HepG2 (cell line): Measurements from ENCODE around the gene PTPA. TPM values are rescaled to one million over a fixed set of nuclear protein-coding genes. Genes with fewer than 3 reads are reported as not detected.

ENCODE experiments used
- AGO2 ChIP-seq: fragments of 200-400 bp; formaldehyde crosslinking; optimal IDR thresholded peaks from 2 replicates; pipeline ENCODE3; 2017; ENCODE audit warnings: mild to moderate bottlenecking, low read depth, low read length, moderate library complexity
- KLF9 ChIP-seq: IDR thresholded peaks from 2 replicates; pipeline ENCODE4 v1.6.1; 2016; ENCODE audit warnings: low read depth
- KMT2A ChIP-seq: sonication (generic); formaldehyde crosslinking; IDR thresholded peaks from 2 replicates; pipeline ENCODE4 v1.4.0; 2020; ENCODE audit warnings: missing genetic modification reagents
- MEF2D ChIP-seq: sonication (generic); formaldehyde crosslinking; IDR thresholded peaks from 2 replicates; pipeline ENCODE4 v1.5.1; 2020; ENCODE audit warnings: mild to moderate bottlenecking, missing genetic modification reagents
- NFRKB ChIP-seq: fragments of 450-650 bp; IDR thresholded peaks from 2 replicates; pipeline ENCODE4 v1.6.1; 2017
- PHB2 ChIP-seq: fragments of 450-650 bp; IDR thresholded peaks from 2 replicates; pipeline ENCODE4 v1.6.1; 2018; ENCODE audit not compliant: partially characterized antibody
- ZNF333 ChIP-seq: sonication (generic); formaldehyde crosslinking; IDR thresholded peaks from 2 replicates; pipeline ENCODE4 v1.4.0; 2020; ENCODE audit warnings: mild to moderate bottlenecking, missing genetic modification reagents, borderline replicate concordance
- polyA plus RNA-seq, 8 experiments: library from polyadenylated mRNA; depleted of rRNA in 3 of 8; stranded (reverse) in 7 of 8; unstranded in 1 of 8; fragments of >200 nt; fragmentation: Illumina TruSeq in 4 of 8; extraction: Trizol in 4 of 8; gene quantifications; 2 replicates each; pipeline versions ENCODE4 v1.2.1 to v1.2.3, GENCODE V29; 2011 to 2016; ENCODE audit warnings: low read depth in 4 of 8, missing spikeins in 1 of 8, mixed read lengths in 1 of 8; ENCODE audit not compliant: insufficient read depth in 1 of 8
- total RNA-seq, 5 experiments: library from RNA; depleted of rRNA; stranded (reverse); fragments of >200 nt; fragmentation: Illumina TruSeq; extraction: Trizol; gene quantifications; 2 replicates each; pipeline ENCODE4 v1.2.3, GENCODE V29; 2016; ENCODE audit warnings: low read depth in 1 of 5
- TF ChIP-seq, protein P1 (sequence below): sonication (generic); formaldehyde crosslinking; IDR thresholded peaks from 2 replicates; pipeline ENCODE4 v1.4.0; 2020; ENCODE audit warnings: missing genetic modification reagents
- TF ChIP-seq, protein P2 (sequence below): sonication (generic); formaldehyde crosslinking; IDR thresholded peaks from 2 replicates; pipeline ENCODE4 v1.5.0; 2020; ENCODE audit warnings: missing genetic modification reagents
- TF ChIP-seq, protein P3 (sequence below): sonication (generic); formaldehyde crosslinking; conservative IDR thresholded peaks from 2 replicates; pipeline ENCODE4 v1.5.0; 2020; ENCODE audit warnings: missing genetic modification reagents
- TF ChIP-seq, protein P4 (sequence below): sonication (generic); formaldehyde crosslinking; IDR thresholded peaks from 2 replicates; pipeline ENCODE4 v1.8.0; 2022; ENCODE audit warnings: mild to moderate bottlenecking, missing genetic modification reagents, moderate library complexity
- TF ChIP-seq, protein P5 (sequence below): sonication (generic); formaldehyde crosslinking; IDR thresholded peaks from 2 replicates; pipeline ENCODE4 v1.4.0; 2020; ENCODE audit warnings: missing genetic modification reagents; ENCODE audit errors: not compliant biosample characterization
- TF ChIP-seq, protein P6 (sequence below): IDR thresholded peaks from 2 replicates; pipeline ENCODE4 v1.6.1; 2016; ENCODE audit warnings: missing compliant biosample characterization, missing genetic modification reagents, borderline replicate concordance
- TF ChIP-seq, protein P7 (sequence below): sonication (generic); formaldehyde crosslinking; conservative IDR thresholded peaks from 2 replicates; pipeline ENCODE4 v1.4.0; 2020; ENCODE audit warnings: missing genetic modification reagents
- TF ChIP-seq, protein P8 (sequence below): sonication (generic); formaldehyde crosslinking; IDR thresholded peaks from 2 replicates; pipeline ENCODE4 v1.4.0; 2020; ENCODE audit warnings: mild to moderate bottlenecking, missing genetic modification reagents
- TF ChIP-seq, protein P9 (sequence below): sonication (generic); formaldehyde crosslinking; IDR thresholded peaks from 2 replicates; pipeline ENCODE4 v1.4.0; 2020; ENCODE audit warnings: missing genetic modification reagents

PTPA gene
- total and polyA plus RNA-seq, 2 of the 13 experiments (the other 11 are each of a cell fraction or from before 2014, with no cell fraction given) = 79.3 to 105 TPM

DNA sequence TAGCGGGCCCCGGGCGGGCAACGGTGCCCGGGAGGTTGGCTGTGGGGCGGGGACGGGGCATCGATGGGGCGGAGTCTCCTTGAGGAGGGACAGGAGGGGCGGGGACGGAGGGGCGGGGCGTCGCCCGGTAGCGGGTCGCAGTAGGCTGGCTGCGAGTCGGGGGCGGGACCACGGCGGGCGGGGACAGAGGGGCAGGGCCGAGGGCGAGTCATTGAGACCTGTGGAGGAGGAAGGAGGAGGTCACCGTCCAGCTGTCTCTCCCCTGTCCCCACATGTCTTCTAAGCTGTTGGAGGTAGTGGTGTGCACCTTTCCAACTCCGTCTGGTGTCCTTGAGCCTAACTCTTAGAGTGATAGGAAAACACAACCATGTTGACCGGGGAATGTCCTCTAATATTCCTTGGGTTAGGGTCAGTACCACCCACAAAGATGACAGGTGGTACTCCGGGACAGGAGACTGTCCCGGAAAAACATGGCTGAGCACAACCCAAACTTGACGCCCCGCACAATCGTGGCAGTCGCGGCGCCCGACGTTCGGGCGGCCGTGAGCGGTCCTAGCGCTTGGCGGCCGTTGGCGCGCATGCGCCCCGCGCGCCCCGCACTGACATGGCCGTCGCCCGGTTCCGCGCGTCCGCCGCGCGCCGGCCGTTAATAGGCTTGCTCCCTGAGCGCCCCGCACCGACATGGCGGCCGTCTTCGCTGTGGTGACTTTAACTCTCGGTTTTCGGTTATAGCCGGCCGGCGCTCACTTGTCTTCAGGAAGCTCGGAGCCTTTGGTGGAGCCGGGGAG is at the start of gene PTPA, which contains the start of gene CRAT (continued):
- TF ChIP-seq, protein P1, sequence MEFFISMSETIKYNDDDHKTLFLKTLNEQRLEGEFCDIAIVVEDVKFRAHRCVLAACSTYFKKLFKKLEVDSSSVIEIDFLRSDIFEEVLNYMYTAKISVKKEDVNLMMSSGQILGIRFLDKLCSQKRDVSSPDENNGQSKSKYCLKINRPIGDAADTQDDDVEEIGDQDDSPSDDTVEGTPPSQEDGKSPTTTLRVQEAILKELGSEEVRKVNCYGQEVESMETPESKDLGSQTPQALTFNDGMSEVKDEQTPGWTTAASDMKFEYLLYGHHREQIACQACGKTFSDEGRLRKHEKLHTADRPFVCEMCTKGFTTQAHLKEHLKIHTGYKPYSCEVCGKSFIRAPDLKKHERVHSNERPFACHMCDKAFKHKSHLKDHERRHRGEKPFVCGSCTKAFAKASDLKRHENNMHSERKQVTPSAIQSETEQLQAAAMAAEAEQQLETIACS (CRISPR knock-in tag) = peak; percentile 57; the same call in 1 of the 2 replicates
- TF ChIP-seq, protein P2, sequence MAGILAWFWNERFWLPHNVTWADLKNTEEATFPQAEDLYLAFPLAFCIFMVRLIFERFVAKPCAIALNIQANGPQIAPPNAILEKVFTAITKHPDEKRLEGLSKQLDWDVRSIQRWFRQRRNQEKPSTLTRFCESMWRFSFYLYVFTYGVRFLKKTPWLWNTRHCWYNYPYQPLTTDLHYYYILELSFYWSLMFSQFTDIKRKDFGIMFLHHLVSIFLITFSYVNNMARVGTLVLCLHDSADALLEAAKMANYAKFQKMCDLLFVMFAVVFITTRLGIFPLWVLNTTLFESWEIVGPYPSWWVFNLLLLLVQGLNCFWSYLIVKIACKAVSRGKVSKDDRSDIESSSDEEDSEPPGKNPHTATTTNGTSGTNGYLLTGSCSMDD (CRISPR knock-in tag) = no peak
- TF ChIP-seq AGO2 (peak; percentile 89), PHB2 (no peak), NFRKB (no peak), KMT2A (CRISPR knock-in tag) (no peak), MEF2D (CRISPR knock-in tag) (no peak), ZNF333 (no peak), KLF9 (CRISPR knock-in tag) (0 out of 2 replicates have a peak, but pooled peaks have one; percentile 51)
- TF ChIP-seq, protein P3, sequence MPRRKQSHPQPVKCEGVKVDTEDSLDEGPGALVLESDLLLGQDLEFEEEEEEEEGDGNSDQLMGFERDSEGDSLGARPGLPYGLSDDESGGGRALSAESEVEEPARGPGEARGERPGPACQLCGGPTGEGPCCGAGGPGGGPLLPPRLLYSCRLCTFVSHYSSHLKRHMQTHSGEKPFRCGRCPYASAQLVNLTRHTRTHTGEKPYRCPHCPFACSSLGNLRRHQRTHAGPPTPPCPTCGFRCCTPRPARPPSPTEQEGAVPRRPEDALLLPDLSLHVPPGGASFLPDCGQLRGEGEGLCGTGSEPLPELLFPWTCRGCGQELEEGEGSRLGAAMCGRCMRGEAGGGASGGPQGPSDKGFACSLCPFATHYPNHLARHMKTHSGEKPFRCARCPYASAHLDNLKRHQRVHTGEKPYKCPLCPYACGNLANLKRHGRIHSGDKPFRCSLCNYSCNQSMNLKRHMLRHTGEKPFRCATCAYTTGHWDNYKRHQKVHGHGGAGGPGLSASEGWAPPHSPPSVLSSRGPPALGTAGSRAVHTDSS = 0 out of 2 replicates have a peak, but pooled peaks have one; percentile 60
- TF ChIP-seq, protein P4, sequence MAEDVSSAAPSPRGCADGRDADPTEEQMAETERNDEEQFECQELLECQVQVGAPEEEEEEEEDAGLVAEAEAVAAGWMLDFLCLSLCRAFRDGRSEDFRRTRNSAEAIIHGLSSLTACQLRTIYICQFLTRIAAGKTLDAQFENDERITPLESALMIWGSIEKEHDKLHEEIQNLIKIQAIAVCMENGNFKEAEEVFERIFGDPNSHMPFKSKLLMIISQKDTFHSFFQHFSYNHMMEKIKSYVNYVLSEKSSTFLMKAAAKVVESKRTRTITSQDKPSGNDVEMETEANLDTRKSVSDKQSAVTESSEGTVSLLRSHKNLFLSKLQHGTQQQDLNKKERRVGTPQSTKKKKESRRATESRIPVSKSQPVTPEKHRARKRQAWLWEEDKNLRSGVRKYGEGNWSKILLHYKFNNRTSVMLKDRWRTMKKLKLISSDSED (CRISPR knock-in tag) = no peak
- TF ChIP-seq, protein P5, sequence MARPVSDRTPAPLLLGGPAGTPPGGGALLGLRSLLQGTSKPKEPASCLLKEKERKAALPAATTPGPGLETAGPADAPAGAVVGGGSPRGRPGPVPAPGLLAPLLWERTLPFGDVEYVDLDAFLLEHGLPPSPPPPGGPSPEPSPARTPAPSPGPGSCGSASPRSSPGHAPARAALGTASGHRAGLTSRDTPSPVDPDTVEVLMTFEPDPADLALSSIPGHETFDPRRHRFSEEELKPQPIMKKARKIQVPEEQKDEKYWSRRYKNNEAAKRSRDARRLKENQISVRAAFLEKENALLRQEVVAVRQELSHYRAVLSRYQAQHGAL (CRISPR knock-in tag) = no peak
- TF ChIP-seq, protein P6, sequence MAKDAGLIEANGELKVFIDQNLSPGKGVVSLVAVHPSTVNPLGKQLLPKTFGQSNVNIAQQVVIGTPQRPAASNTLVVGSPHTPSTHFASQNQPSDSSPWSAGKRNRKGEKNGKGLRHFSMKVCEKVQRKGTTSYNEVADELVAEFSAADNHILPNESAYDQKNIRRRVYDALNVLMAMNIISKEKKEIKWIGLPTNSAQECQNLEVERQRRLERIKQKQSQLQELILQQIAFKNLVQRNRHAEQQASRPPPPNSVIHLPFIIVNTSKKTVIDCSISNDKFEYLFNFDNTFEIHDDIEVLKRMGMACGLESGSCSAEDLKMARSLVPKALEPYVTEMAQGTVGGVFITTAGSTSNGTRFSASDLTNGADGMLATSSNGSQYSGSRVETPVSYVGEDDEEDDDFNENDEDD (CRISPR knock-in tag) = no peak; the same call in 1 of the 2 replicates
- TF ChIP-seq, protein P7, sequence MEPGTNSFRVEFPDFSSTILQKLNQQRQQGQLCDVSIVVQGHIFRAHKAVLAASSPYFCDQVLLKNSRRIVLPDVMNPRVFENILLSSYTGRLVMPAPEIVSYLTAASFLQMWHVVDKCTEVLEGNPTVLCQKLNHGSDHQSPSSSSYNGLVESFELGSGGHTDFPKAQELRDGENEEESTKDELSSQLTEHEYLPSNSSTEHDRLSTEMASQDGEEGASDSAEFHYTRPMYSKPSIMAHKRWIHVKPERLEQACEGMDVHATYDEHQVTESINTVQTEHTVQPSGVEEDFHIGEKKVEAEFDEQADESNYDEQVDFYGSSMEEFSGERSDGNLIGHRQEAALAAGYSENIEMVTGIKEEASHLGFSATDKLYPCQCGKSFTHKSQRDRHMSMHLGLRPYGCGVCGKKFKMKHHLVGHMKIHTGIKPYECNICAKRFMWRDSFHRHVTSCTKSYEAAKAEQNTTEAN = peak; percentile 57; the same call in 1 of the 2 replicates
- TF ChIP-seq, protein P8, sequence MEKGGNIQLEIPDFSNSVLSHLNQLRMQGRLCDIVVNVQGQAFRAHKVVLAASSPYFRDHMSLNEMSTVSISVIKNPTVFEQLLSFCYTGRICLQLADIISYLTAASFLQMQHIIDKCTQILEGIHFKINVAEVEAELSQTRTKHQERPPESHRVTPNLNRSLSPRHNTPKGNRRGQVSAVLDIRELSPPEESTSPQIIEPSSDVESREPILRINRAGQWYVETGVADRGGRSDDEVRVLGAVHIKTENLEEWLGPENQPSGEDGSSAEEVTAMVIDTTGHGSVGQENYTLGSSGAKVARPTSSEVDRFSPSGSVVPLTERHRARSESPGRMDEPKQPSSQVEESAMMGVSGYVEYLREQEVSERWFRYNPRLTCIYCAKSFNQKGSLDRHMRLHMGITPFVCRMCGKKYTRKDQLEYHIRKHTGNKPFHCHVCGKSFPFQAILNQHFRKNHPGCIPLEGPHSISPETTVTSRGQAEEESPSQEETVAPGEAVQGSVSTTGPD (CRISPR knock-in tag) = no peak
- TF ChIP-seq, protein P9, sequence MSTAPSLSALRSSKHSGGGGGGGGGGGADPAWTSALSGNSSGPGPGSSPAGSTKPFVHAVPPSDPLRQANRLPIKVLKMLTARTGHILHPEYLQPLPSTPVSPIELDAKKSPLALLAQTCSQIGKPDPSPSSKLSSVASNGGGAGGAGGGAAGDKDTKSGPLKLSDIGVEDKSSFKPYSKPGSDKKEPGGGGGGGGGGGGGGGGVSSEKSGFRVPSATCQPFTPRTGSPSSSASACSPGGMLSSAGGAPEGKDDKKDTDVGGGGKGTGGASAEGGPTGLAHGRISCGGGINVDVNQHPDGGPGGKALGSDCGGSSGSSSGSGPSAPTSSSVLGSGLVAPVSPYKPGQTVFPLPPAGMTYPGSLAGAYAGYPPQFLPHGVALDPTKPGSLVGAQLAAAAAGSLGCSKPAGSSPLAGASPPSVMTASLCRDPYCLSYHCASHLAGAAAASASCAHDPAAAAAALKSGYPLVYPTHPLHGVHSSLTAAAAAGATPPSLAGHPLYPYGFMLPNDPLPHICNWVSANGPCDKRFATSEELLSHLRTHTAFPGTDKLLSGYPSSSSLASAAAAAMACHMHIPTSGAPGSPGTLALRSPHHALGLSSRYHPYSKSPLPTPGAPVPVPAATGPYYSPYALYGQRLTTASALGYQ (CRISPR knock-in tag) = no peak
